ENCODE results near the gene USP35.
A peak's percentile ranks its signal among the peaks of the same experiment; 100 is the strongest.
"Not testable (repeated sequence)": the region's sequence is repeated elsewhere in the genome, so short reads cannot be mapped to it uniquely, and the experiment has no call there.

The USP35 gene

DNA sequence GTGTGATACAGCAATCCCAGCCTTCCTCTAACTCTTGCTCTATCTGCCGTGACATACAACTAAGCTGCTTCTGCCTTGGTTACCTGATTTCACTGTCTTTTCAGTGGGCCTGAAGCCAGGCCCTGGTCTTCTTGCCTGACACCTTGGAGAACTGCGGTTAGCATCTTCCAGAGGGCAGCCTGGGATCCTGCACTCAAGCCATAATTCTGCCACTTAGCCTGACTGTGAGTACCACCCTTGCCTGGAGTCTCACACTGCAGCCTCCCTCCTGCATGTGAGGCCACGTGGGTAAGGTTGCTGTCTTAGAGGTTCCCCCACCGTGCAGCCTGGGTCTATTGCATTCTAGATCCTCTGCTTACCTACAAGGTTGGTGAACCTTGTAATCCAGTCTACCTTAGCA lies 35.8 kb downstream of the USP35 start:
- peak in 4 of 42 donors; percentile 2 to 20 (median 3) for DNase-seq
- intact Hi-C loops (cut with DNase I), result no loop called here

- intact Hi-C loops (cut with DNase I), result loop anchor here (5.0 kb wide), 1 partner anchor 192 kb away; the partner anchor contains the start of gene GAB2
- peak in 4 of 42 donors; percentile 4 to 35 (median 14) for DNase-seq
Observed at GRCh38 chr11:78224906-78225420, 36.2 kb downstream of the USP35 start.

- intact Hi-C loops (cut with DNase I), result loop anchor here (5.0 kb wide), 1 partner anchor 190 kb away; the partner anchor contains the start of gene GAB2
- peak in 2 of 42 donors; percentile 29 to 36 for DNase-seq
Observed at GRCh38 chr11:78226684-78227680, 38.3 kb downstream of the USP35 start.

GRCh38 chr11:78227921-78228320 lies 39.2 kb downstream of the USP35 start:
- DNase-seq, result no peak
- intact Hi-C loops (cut with DNase I), result loop anchor here (5.0 kb wide), 1 partner anchor 189 kb away; the partner anchor contains the start of gene GAB2

DNA sequence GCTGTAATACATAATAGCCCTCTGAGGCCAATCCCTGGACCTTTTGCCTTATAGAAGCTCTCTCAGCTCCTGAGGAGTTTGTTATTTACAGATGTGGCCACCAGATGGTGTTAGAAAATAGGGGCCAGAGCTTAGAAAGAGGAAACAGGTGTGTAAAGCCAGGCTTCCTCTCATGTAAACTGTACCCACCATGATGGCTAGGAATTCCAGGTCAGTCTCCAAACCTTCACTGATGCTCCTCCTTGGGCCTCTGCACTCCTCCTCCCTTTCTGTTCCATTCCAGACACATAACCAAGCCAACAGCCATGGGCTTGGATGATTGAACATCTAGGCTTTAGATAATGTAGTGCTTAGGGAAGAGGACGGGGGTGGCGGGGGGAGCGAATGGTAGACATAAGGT lies 39.7 kb downstream of the USP35 start:
- intact Hi-C loops (cut with DNase I), result loop anchor here (5.0 kb wide), 1 partner anchor 189 kb away; the partner anchor contains the start of gene GAB2
- peak in 18 of 42 donors; percentile 19 to 79 (median 48) for DNase-seq

DNA sequence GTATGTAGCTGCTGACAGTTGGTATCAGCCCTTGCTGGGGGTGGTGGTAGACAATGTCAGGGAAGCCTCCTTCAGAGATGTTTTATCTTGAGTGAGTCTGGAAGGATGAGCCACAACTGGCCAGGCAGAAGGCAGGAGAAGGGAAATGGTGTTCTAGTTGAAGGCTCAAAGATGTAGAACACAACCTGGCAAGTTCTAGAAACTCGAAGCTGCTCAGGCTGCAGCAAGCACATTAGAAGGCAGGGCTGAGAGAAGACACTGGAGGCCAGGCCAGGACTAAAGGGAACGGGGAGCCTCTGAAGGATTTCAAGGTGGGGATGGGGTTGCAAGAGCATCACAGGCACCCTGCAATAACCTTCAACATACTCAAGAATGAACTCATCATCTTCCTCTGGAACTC lies 40.4 kb downstream of the USP35 start:
- no peak for DNase-seq
- intact Hi-C loops (cut with DNase I), result loop anchor here (5.0 kb wide), 1 partner anchor 188 kb away; the partner anchor contains the start of gene GAB2

DNA sequence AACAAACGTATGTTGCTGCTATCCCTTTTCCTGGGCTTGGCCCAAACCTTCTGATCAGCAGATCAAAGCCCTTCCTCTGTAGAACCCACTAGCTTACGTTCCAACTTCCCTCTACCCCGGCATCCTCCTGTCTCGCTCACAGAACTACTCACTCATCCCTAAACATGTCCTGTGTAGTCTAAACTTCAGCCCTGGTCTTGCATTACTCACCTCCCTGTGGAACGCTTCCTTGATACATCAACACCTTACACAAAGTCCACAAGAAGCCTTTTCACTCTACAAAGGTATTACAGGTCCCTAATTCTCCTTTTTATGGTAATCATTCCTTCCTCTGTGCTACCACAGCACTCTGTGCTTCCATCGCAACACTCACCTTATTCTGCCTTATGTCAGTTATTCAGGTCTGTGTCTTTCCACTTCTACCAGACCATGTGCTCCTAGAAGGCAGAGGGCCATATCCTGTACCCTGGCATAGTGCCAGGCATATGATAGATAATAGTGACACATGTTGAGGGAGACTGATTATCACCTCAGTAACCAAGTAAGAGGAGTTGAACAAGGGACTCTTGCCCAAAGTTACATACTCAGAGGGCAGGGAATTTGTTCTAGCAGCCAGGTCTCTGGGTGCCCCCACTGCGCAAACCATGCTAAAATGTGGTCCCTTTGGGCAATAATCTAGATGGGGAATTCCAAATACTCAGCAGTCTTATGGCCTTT lies 41.6 kb downstream of the USP35 start:
- intact Hi-C loops (cut with DNase I), result no loop called here
- peak in 2 of 42 donors; percentile 19 to 32 for DNase-seq

GRCh38 chr11:78231962-78232501 lies 43.3 kb downstream of the USP35 start:
- intact Hi-C loops (cut with DNase I), result no loop called here
- DNase-seq, result no peak

- DNase-seq, result peak in 1 of 42 donors; percentile 34
- intact Hi-C loops (cut with DNase I), result not testable (repeated sequence)
Observed at GRCh38 chr11:78233046-78233445, 44.3 kb downstream of the USP35 start.

DNA sequence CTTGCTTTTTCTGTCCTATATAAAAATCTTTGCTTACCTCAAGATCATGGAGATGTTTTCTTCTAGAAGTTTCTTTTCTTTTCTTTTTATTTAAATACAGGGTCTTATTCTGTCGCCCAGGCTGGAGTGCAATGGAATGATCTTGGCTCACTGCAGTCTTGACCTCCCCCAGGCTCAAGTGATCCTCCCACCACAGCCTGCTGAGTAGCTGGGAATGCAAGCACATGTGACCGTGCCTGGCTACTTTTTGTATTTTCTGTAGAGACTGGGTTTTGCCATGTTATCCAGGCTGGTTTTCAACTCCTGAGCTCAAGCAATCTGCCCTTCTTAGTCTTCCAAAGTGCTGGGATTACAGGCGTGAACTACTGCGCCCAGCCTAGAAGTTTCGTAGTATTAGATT lies 45.3 kb downstream of the USP35 start:
- intact Hi-C loops (cut with DNase I), result no loop called here
- peak in 1 of 42 donors; percentile 27 for DNase-seq

- no peak for DNase-seq
- intact Hi-C loops (cut with DNase I), result no loop called here
Observed at GRCh38 chr11:78237293-78238046, 48.8 kb downstream of the USP35 start.

- intact Hi-C loops (cut with DNase I), result no loop called here
- DNase-seq, result no peak
Observed at GRCh38 chr11:78239781-78240180, 51.1 kb downstream of the USP35 start.

DNA sequence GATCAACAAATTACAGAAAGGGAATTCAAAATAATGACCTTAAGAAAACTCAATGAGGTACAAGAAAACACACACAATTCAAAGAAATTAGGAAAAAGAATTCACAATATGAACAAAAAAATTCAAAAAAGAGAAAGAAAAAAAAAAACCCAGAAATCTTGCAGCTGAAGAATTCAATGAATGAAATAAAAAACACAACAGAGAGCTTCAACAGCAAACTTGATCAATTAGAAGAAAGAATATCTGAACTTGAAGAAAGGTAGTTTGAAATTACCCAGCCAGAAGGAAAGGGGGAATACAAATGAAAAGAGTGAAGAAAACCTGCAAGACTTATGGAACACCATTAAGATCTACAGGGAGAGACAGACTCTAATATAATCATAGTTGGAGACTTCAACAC lies 52.8 kb downstream of the USP35 start:
- intact Hi-C loops (cut with DNase I), result no loop called here
- no peak for DNase-seq

DNA sequence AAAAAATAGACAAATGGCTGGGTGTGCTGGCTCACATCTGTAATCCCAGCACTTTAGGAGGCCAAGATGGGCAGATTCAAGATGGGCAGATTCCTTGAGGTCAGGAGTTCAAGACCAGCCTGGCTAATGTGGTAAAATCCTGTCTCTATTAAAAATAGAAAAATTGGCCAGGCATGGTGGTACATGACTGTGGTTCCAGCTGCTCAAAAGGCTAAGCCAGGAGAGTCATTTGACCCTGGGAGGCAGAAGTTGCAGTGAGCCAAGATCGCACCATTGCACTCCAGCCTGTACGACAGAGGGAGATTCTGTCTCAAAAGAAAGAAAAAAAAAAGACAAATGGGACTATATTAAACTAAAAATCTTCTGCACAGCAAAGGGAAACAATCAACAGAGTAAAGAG lies 55.4 kb downstream of the USP35 start:
- intact Hi-C loops (cut with DNase I), result no loop called here
- no peak for DNase-seq

DNA sequence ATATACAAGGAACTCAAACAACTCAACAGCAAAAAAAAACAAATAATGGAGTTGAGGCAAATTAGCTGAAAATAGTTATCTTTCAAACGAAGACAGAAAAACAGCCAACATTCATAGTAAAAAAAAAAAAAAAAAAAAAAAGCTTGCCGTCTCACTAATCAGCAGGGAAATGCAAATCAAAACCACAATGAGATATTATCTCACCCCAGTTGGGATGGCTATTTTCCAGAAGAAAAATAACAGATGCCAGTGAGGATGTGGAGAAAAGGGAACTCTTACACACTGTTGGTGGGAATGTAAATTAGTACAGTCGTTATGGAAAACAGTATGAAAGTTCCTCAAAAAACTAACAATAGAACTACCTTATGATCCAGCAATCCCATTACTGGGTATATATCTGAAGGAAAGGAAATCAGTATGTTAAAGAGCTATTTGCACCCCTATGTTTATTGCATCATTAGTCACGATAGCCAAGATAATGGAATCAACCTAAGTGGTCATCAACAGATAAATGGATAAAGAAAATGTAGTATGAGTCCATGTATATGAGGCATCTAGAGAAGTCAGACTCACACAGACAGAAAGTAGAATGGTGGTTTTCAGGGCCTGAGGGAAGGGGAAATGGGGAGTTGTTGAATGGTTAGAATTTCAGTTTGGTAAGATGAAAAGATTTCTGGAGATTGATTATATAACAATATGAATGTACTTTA lies 56.0 kb downstream of the USP35 start:
- peak in 1 of 42 donors; percentile 44 for DNase-seq
- intact Hi-C loops (cut with DNase I), result no loop called here

GRCh38 chr11:78248191-78248590 lies 59.5 kb downstream of the USP35 start:
- no peak for DNase-seq

GRCh38 chr11:78248903-78249302 lies 60.2 kb downstream of the USP35 start:
- intact Hi-C loops (cut with DNase I), result no loop called here

More at GRCh38 chr11:78248191-78248590, 59.5 kb downstream of the USP35 start:
- intact Hi-C loops (cut with DNase I), result no loop called here

DNA sequence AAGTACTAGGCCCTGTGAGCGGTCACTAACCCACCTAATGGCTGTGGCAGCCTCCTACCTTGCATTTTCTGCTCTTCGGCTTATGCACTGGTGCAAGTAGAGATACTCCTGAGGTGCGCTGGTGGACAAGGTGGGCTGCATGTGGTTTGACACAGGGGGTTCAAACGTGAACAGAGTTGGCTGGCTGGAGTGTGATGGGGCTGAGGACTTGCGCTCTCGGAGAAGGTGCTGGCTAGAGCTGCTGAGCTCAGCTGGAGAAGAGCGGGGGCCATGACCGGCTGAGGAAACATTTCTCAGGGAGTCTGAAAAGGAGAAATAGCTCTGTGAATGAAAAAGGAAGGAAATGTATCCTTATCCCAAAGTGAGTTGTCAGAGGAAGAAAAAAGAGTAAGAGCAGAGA lies 61.4 kb downstream of the USP35 start:
- intact Hi-C loops (cut with DNase I), result no loop called here
- DNase-seq, result no peak

More at GRCh38 chr11:78248903-78249302, 60.2 kb downstream of the USP35 start:
- DNase-seq, result no peak
